GM18873 (cell line): Measurements from ENCODE around the gene RNASE2.
"Not testable (repeated sequence)": the region's sequence is repeated elsewhere in the genome, so short reads cannot be mapped to it uniquely, and the experiment has no call there.

Experiments used
- ATAC-seq: cut with Tn5 transposase; IDR thresholded peaks from one replicate; pipeline ENCODE4 v1.9.1; 2021; ENCODE audit warnings: mild to moderate bottlenecking, moderate library complexity, moderate number of reproducible peaks; ENCODE audit not compliant: unreplicated experiment, low FRiP score

The RNASE2 gene

GRCh38 chr14:20980906-20981305, 25.6 kb downstream of the RNASE2 start:
- ATAC-seq = no peak

- ATAC-seq = no peak
These were observed 27.5 kb downstream of the RNASE2 start for GRCh38 chr14:20982646-20983369.

GRCh38 chr14:20985650-20986049, 30.4 kb downstream of the RNASE2 start:
- ATAC-seq = not testable (repeated sequence)

- no peak for ATAC-seq
These were observed 31.5 kb downstream of the RNASE2 start for GRCh38 chr14:20986811-20987210.

GRCh38 chr14:20988717-20989470, 33.6 kb downstream of the RNASE2 start:
- ATAC-seq = no peak

- no peak for ATAC-seq
These were observed 34.1 kb downstream of the RNASE2 start for GRCh38 chr14:20989471-20989786.

GRCh38 chr14:20989787-20990600, 34.7 kb downstream of the RNASE2 start, which contains the start of gene METTL17:
Gene METTL17, plus strand, starts transcription at chr14:20989980. Its CDS starts 23 bp downstream, at chr14:20990003.
- ATAC-seq = peak; percentile 95

GRCh38 chr14:20996521-20996920, 41.2 kb downstream of the RNASE2 start:
- no peak for ATAC-seq

- no peak for ATAC-seq
These were observed 41.8 kb downstream of the RNASE2 start for GRCh38 chr14:20997115-20997514.

GRCh38 chr14:20997564-20997963, 42.3 kb downstream of the RNASE2 start:
- ATAC-seq = no peak

GRCh38 chr14:20998139-20998538, 42.9 kb downstream of the RNASE2 start:
- no peak for ATAC-seq

GRCh38 chr14:20998674-20999366, 43.5 kb downstream of the RNASE2 start, which contains the start of gene SLC39A2:
Gene SLC39A2, plus strand, starts transcription at chr14:20999293. Its CDS starts 154 bp downstream, at chr14:20999447.
- ATAC-seq = no peak

GRCh38 chr14:20999591-20999990, 44.3 kb downstream of the RNASE2 start:
- ATAC-seq = no peak

GRCh38 chr14:21001218-21001617, 45.9 kb downstream of the RNASE2 start:
- ATAC-seq = no peak

GRCh38 chr14:21003788-21004346, 48.6 kb downstream of the RNASE2 start:
- no peak for ATAC-seq
